Tibial nerve (tissue), 4 donors: ENCODE measurements around the gene TEC. TPM values are rescaled to one million over a fixed set of nuclear protein-coding genes. Genes with fewer than 3 reads are reported as not detected.

ENCODE experiments used
- DNase-seq, 2 donors: peaks; one replicate each; pipeline ENCODE4 v3.0.0-alpha.2; 2019; ENCODE audit warnings: low spot score in 2 of 2
- H3K27ac ChIP-seq, 4 donors: fragments of 200-600 bp; sonication (generic) in 3 of 4; one replicate each; pipeline ENCODE4 v1.5.1; 2017 to 2019; ENCODE audit warnings: mild to moderate bottlenecking in 1 of 4
- H3K27me3 ChIP-seq, 2 donors: fragments of 200-600 bp; sonication (generic) in 1 of 2; one replicate each; pipeline versions ENCODE4 v1.5.1 to v1.6.0; 2017 to 2019
- H3K36me3 ChIP-seq, 3 donors: fragments of 200-600 bp; sonication (generic); one replicate each; pipeline ENCODE4 v1.5.1; 2018 to 2019
- H3K4me1 ChIP-seq, 4 donors: fragments of 200-600 bp; sonication (generic) in 3 of 4; one replicate each; pipeline ENCODE4 v1.5.1; 2017 to 2019
- H3K4me3 ChIP-seq, 4 donors: fragments of 200-600 bp; sonication (generic) in 3 of 4; one replicate each; pipeline ENCODE4 v1.5.1; 2017 to 2019; ENCODE audit warnings: mild to moderate bottlenecking in 1 of 4, moderate library complexity in 1 of 4
- H3K9me3 ChIP-seq, 4 donors: fragments of 200-600 bp; sonication (generic) in 3 of 4; one replicate each; pipeline ENCODE4 v1.5.1; 2017 to 2019
- EP300 ChIP-seq, 2 donors: sonication (generic); formaldehyde crosslinking; IDR thresholded peaks; one replicate each; pipeline ENCODE4 v1.6.1; 2017; ENCODE audit warnings: antibody characterized with exemption in 2 of 2, mild to moderate bottlenecking in 1 of 2
- POLR2A ChIP-seq, 2 donors: fragments of 450-650 bp; IDR thresholded peaks; one replicate each; pipeline ENCODE4 v1.6.1; 2017; ENCODE audit warnings: antibody characterized with exemption in 2 of 2, mild to moderate bottlenecking in 2 of 2, moderate library complexity in 2 of 2
- WGBS, 2 donors: methylation state at CpG; one replicate each; pipeline ENCODE4 v1.1.5; 2018; 5-methylcytosine and 5-hydroxymethylcytosine counted together
- total RNA-seq, 4 donors: library from RNA; depleted of rRNA; stranded (reverse); fragments of >200 nt; gene quantifications; one replicate each; pipeline ENCODE4 v1.1.0, GENCODE V29; 2016
- TF ChIP-seq, protein P1 (sequence below), 5 experiments: fragments of 200-600 bp in 3 of 5; fragments of 450-650 bp in 2 of 5; sonication (generic) in 3 of 5; IDR thresholded peaks; one replicate each; pipeline ENCODE4 v1.5.1; 2016 to 2019; ENCODE audit warnings: antibody characterized with exemption in 5 of 5, mild to moderate bottlenecking in 3 of 5, moderate library complexity in 2 of 5

TEC gene
- total RNA-seq, 4 donors from 2014 or later, result 3.1 to 8.0 (median 5.0) TPM

DNA sequence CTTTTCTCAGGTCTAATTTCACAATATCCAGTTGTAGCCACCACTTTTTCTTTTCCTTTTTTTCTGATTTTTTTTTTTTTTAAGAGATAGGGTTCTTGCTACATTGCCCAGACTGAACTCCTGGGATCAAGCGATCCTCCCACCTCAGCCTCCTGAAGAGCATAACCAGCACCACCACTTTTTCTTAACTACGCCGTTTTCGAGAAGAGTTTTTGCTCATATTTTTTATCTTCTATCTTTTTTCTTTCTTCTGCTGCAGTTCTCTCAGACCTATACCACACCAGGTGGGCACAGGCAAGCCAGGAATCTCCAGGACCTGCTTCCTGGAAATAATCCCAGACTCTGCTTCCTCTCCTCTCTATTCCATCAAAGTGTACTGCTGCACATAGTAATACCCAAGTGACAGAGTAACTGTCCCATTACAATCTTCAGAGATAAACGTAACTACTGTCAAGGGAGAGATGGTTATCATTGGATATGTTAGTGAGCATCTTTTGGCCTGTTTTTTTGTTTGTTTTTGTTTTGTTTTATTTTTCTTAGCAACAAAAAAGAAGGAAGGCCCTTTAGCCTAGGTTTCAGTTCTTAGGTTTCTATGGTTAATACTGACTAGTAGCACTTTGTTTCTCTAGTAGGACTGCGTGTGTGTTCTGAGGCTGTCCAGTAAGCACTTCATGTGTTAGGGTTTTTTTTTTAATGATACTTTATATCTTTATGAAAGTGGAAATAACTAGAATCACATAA is 76.4 kb downstream of the TEC start:
- H3K4me3 ChIP-seq, result no peak overlapping the region
- 87 to 92% methylated on average over 6 of the region's 6 CpGs for WGBS, 2 donors
- TF ChIP-seq, protein P1, sequence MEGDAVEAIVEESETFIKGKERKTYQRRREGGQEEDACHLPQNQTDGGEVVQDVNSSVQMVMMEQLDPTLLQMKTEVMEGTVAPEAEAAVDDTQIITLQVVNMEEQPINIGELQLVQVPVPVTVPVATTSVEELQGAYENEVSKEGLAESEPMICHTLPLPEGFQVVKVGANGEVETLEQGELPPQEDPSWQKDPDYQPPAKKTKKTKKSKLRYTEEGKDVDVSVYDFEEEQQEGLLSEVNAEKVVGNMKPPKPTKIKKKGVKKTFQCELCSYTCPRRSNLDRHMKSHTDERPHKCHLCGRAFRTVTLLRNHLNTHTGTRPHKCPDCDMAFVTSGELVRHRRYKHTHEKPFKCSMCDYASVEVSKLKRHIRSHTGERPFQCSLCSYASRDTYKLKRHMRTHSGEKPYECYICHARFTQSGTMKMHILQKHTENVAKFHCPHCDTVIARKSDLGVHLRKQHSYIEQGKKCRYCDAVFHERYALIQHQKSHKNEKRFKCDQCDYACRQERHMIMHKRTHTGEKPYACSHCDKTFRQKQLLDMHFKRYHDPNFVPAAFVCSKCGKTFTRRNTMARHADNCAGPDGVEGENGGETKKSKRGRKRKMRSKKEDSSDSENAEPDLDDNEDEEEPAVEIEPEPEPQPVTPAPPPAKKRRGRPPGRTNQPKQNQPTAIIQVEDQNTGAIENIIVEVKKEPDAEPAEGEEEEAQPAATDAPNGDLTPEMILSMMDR (IDR thresholded peaks at IDR 0.05), result no peak
- TF ChIP-seq EP300 (IDR thresholded peaks at IDR 0.05), result no peak
- TF ChIP-seq POLR2A (IDR thresholded peaks at IDR 0.05), result no peak
- H3K36me3 ChIP-seq, result no peaks in the 10 kb centered on the region
- H3K27me3 ChIP-seq, result no peaks in the 10 kb centered on the region
- no peaks in the 10 kb centered on the region for H3K4me1 ChIP-seq
- no peaks in the 10 kb centered on the region for H3K9me3 ChIP-seq
- H3K27ac ChIP-seq, result no peak overlapping the region
- DNase-seq, result no peak

DNA sequence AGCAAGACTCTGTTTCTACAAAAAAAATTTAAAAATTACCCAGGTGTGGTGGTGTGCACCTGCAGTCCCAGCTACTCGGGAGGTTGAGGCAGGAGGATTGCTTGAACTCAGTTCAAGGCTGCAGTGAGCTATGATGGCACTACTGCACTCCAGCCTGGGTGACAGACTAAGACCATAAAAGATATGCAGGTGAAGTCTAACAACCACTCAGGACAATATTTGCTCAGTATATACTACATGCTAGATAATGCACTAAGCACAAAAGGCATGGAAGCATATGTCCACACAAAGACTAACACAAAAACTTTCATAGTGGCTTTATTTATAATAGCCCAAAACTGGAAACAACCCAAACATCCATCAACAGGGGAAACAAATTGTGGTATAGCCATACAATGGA is 77.9 kb downstream of the TEC start:
- H3K27ac ChIP-seq, result no peak overlapping the region
- peaks cover 0 to 4% (median 0%) of the 10 kb centered on the region in 4 donors for H3K4me1 ChIP-seq
- TF ChIP-seq POLR2A (IDR thresholded peaks at IDR 0.05) (no peak), EP300 (IDR thresholded peaks at IDR 0.05) (no peak)
- TF ChIP-seq, protein P1 (IDR thresholded peaks at IDR 0.05), result no peak
- no peaks in the 10 kb centered on the region for H3K27me3 ChIP-seq
- no peak for DNase-seq
- 88 to 91% methylated on average over 1 of the region's 1 CpG for WGBS, 2 donors
- no peaks in the 10 kb centered on the region for H3K36me3 ChIP-seq
- no peak overlapping the region for H3K4me3 ChIP-seq
- no peaks in the 10 kb centered on the region for H3K9me3 ChIP-seq

DNA sequence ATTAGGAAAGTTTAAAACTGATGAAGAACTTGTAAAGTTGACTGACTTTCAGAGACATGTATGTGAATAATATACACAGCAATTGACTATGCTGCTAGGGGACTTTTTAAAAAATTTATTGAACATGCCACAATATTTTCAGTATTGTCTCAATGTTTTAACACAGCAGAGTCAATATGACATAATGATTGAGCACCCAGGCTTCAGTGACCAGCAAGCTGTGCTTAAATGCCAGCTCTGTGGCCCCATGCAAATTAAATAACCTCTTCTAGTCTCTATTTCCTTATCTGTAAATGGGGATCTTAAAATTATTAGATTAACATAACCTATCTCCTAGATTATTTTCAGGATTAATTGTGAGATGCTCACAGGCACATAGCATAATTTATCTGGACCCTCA is 78.8 kb downstream of the TEC start:
- no peaks in the 10 kb centered on the region for H3K27me3 ChIP-seq
- no peak for DNase-seq

DNA sequence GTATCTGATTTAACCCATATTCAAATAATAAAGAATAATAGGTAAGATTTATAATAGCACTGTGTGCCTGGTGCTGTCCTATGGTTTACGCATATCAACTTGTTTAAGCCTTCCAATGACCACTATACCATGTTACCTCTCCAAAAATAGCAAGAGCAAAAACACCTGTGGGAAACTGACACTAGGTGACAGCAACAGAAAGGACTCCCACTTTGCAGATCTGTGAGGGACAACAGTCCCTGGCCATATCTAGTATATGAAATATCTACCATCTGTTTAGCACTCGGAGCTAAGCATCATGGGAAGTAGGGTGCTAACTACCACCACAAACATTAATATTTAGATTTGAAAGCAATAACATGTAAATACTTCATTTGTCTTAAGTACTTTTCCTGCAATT is 79.9 kb downstream of the TEC start:
- Histone ChIP-seq H3K36me3 (no peaks in the 10 kb centered on the region), H3K4me1 (peaks cover 0 to 4% (median 0%) of the 10 kb centered on the region in 4 donors), H3K27me3 (no peaks in the 10 kb centered on the region), H3K4me3 (no peak overlapping the region), H3K9me3 (no peaks in the 10 kb centered on the region), H3K27ac (no peak overlapping the region)
- 43 to 100% methylated on average over 2 of the region's 2 CpGs for WGBS, 2 donors
- TF ChIP-seq POLR2A (IDR thresholded peaks at IDR 0.05) (no peak), EP300 (IDR thresholded peaks at IDR 0.05) (no peak)
- TF ChIP-seq, protein P1 (IDR thresholded peaks at IDR 0.05), result no peak
- no peak for DNase-seq

More for the DNA sequence above, 78.8 kb downstream of the TEC start:
- Histone ChIP-seq H3K4me3 (no peak overlapping the region), H3K4me1 (peaks cover 0 to 4% (median 0%) of the 10 kb centered on the region in 4 donors), H3K9me3 (no peaks in the 10 kb centered on the region), H3K27ac (no peak overlapping the region), H3K36me3 (no peaks in the 10 kb centered on the region)
- TF ChIP-seq, protein P1 (IDR thresholded peaks at IDR 0.05), result no peak
- TF ChIP-seq POLR2A (IDR thresholded peaks at IDR 0.05) (no peak), EP300 (IDR thresholded peaks at IDR 0.05) (no peak)

DNA sequence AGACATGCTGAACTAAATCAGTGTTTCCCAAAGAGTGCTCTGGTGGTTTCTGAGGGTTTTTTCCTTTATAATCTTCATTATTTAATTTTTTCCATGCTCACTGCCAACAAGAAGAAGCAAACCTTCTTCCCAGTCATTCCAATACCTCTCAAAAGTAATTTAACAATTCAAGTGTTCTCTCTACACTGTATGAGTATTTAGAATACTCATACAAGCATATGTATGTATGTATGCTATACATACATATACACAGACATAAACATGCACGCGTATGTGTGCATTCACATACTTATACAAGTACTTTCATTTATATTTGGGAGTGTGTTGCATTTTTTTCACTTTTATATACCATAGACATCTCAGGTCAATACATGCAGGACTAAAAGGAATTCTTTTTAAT is 81.2 kb downstream of the TEC start:
- no peaks in the 10 kb centered on the region for H3K9me3 ChIP-seq
- H3K36me3 ChIP-seq, result no peaks in the 10 kb centered on the region
- no peak for DNase-seq
- H3K27me3 ChIP-seq, result no peaks in the 10 kb centered on the region
- peaks cover 0 to 4% (median 0%) of the 10 kb centered on the region in 4 donors for H3K4me1 ChIP-seq
- 95 to 99% methylated on average over 2 of the region's 2 CpGs for WGBS, 2 donors
- no peak overlapping the region for H3K27ac ChIP-seq
- TF ChIP-seq EP300 (IDR thresholded peaks at IDR 0.05) (no peak), POLR2A (IDR thresholded peaks at IDR 0.05) (no peak)
- TF ChIP-seq, protein P1 (IDR thresholded peaks at IDR 0.05), result no peak
- H3K4me3 ChIP-seq, result no peak overlapping the region
